CD4-positive, alpha-beta T cell (primary cell): ENCODE results near the gene TMEM106C. TPM values are rescaled to one million over a fixed set of nuclear protein-coding genes. Genes with fewer than 3 reads are reported as not detected.
A peak's percentile ranks its signal among the peaks of the same experiment; 100 is the strongest.

Experiments used
- ATAC-seq: fragments of 200-7000 bp; cut with Tn5 transposase; one replicate; pipeline ENCODE4 v1.10.0; 2022; ENCODE audit warnings: mild to moderate bottlenecking; ENCODE audit not compliant: poor library complexity
- CTCF ChIA-PET: fragments of 350-600 bp; sonication (Branson Sonifier 250); formaldehyde crosslinking; loops from one replicate; lab custom pipeline; 2021; ENCODE audit warnings: antibody characterized with exemption, inconsistent platforms; lab: Charles Lee
- POLR2A ChIA-PET: fragments of 350-600 bp; sonication (Branson Sonifier 250); formaldehyde crosslinking; loops from one replicate; lab custom pipeline; 2021; ENCODE audit warnings: antibody characterized with exemption, inconsistent platforms; lab: Charles Lee
- DNase-seq, 14 experiments: peaks; one replicate each; pipeline ENCODE4 v3.0.0-alpha.2; 2013 to 2020; ENCODE audit warnings: mixed read lengths in 2 of 14
- H3K27ac ChIP-seq, 2 donors: one replicate each; pipeline versions ENCODE4 v1.5.1 to v1.7.0; 2013; ENCODE audit warnings: low read length in 2 of 2, low read depth in 1 of 2, mild to moderate bottlenecking in 1 of 2
- H3K27me3 ChIP-seq, 2 experiments: 1 replicate in 1 of 2; 2 replicates in 1 of 2; pipeline versions ENCODE4 v1.6.1 to v1.7.0; 2013; ENCODE audit warnings: low read length in 2 of 2, control low read depth in 1 of 2, mild to moderate bottlenecking in 1 of 2, moderate library complexity in 1 of 2; ENCODE audit not compliant: insufficient read depth in 2 of 2, control insufficient read depth in 1 of 2
- H3K36me3 ChIP-seq: one replicate; pipeline ENCODE4 v1.6.1; 2013; ENCODE audit warnings: low read length, control low read depth; ENCODE audit not compliant: insufficient read depth
- H3K4me1 ChIP-seq: one replicate; pipeline ENCODE4 v1.6.1; 2013; ENCODE audit warnings: low read length, control low read depth; ENCODE audit not compliant: insufficient read depth
- H3K4me3 ChIP-seq: one replicate; pipeline ENCODE4 v1.5.1; 2013; ENCODE audit warnings: mild to moderate bottlenecking, low read length, moderate library complexity
- H3K9me3 ChIP-seq, 2 experiments: 1 replicate in 1 of 2; 2 replicates in 1 of 2; pipeline versions ENCODE4 v1.6.1 to v1.7.0; 2013; ENCODE audit warnings: low read length in 2 of 2, mild to moderate bottlenecking in 2 of 2, control low read depth in 1 of 2, moderate library complexity in 1 of 2; ENCODE audit not compliant: control insufficient read depth in 1 of 2, insufficient read depth in 1 of 2
- H3K27ac Mint-ChIP-seq: one replicate; pipeline ENCODE4 v1.8.0; 2020; ENCODE audit warnings: mixed read lengths
- H3K27me3 Mint-ChIP-seq: one replicate; pipeline ENCODE4 v1.8.0; 2021; ENCODE audit warnings: mixed read lengths
- H3K36me3 Mint-ChIP-seq: one replicate; pipeline ENCODE4 v1.8.0; 2021; ENCODE audit warnings: low read depth, mixed read lengths
- H3K4me1 Mint-ChIP-seq: one replicate; pipeline ENCODE4 v1.8.0; 2021; ENCODE audit warnings: low read depth, mixed read lengths
- H3K4me3 Mint-ChIP-seq: one replicate; pipeline ENCODE4 v1.8.0; 2020; ENCODE audit warnings: mild to moderate bottlenecking, mixed read lengths
- H3K9me3 Mint-ChIP-seq: one replicate; pipeline ENCODE4 v1.8.0; 2020; ENCODE audit warnings: mixed read lengths
- intact Hi-C, 2 experiments: fragments of 100-400 bp; cut with DNase I in 1 of 2; cut with micrococcal nuclease in 1 of 2; formaldehyde crosslinking; loops; one replicate each; pipeline versions ENCODE4 v1.15.1 to v1.9.0; 2023 to 2025; cut with DNase I, micrococcal nuclease
- total RNA-seq, 174 experiments: library from RNA in 2 of 174; stranded (reverse) in 2 of 174; gene quantifications; one replicate each; pipeline ENCODE4 v1.2.3 and lab custom pipeline; 2021 to 2026
- TF ChIP-seq, protein P1 (sequence below): fragments of 200-600 bp; IDR thresholded peaks from one replicate; pipeline ENCODE4 v1.8.0; 2022; ENCODE audit warnings: antibody characterized with exemption, mild to moderate bottlenecking

The TMEM106C gene
- total RNA-seq, 2 experiments from 2014 or later = 17.4 to 20.3 TPM

DNA sequence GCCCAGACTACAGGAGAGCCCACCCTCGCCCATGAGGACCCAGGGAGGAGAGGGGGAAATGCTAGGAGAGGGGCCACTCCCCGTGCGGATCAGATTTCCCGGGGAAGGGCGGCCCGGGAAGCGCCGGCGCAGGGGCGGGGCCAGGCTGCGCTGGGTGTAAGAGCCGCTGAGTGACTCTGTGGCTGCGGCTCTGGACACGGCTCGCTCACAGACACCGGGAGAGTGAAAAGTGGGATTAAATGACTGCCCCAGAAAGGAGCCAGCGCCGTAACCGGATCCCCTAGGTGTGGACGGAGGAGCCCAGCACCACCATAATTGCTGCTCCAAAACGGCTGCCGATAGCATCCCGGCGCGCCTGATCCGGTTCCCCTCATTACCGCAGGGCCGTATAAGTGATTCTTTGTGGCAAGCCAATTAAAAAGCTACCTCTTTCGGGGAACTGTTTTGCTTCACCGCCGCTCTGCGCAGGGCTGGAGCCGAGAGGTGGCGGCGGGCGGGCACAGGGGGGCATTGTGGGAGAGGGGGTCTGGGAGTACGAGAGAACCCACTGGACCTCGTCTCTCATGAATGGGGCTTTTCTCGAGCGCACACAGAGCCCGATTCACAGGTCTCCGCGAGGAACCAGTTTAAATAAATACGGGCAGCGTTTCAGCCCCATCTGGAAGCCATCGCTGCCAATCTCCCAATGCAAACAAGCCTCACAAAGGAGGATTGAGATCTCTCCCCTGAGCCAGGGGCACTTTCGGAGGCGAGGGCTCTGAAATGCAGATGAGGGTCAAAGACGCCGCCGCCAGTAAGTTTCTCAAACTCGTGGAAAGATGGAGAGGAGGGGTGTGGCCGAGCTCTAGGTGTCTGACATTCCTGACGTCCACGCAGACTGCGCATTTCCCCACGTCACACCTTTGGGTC is 38.4 kb downstream of the TMEM106C start:
- ATAC-seq (peak; percentile 16), DNase-seq (peak in 1 of 14 experiments; percentile 30)
- TF ChIP-seq, protein P1, sequence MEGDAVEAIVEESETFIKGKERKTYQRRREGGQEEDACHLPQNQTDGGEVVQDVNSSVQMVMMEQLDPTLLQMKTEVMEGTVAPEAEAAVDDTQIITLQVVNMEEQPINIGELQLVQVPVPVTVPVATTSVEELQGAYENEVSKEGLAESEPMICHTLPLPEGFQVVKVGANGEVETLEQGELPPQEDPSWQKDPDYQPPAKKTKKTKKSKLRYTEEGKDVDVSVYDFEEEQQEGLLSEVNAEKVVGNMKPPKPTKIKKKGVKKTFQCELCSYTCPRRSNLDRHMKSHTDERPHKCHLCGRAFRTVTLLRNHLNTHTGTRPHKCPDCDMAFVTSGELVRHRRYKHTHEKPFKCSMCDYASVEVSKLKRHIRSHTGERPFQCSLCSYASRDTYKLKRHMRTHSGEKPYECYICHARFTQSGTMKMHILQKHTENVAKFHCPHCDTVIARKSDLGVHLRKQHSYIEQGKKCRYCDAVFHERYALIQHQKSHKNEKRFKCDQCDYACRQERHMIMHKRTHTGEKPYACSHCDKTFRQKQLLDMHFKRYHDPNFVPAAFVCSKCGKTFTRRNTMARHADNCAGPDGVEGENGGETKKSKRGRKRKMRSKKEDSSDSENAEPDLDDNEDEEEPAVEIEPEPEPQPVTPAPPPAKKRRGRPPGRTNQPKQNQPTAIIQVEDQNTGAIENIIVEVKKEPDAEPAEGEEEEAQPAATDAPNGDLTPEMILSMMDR = no peak
- Mint-ChIP-seq H3K4me1 (peaks cover 33% of the 10 kb centered on the region), H3K27me3 (peaks cover 96% of the 10 kb centered on the region), H3K4me3 (peak overlapping the region; percentile 76), H3K27ac (no peak overlapping the region), H3K36me3 (no peaks in the 10 kb centered on the region), H3K9me3 (no peaks in the 10 kb centered on the region)
- H3K36me3 ChIP-seq = no peaks in the 10 kb centered on the region
- peak overlapping the region; percentile 41 for H3K4me3 ChIP-seq
- ChIA-PET POLR2A (interaction anchor here (0.9 to 1.0 kb wide), 3 partner anchors 10 to 103 kb away, joined by 3 to 4 read pairs (median 3); no protein-coding TSS in a partner anchor), CTCF (no interaction called here)
- H3K27ac ChIP-seq = no peak overlapping the region
- H3K4me1 ChIP-seq = peaks cover 44% of the 10 kb centered on the region
- H3K27me3 ChIP-seq = peaks cover 74 to 95% of the 10 kb centered on the region in 2 experiments
- peaks cover 0 to 35% of the 10 kb centered on the region in 2 experiments for H3K9me3 ChIP-seq
- intact Hi-C loops = no loop called here

DNA sequence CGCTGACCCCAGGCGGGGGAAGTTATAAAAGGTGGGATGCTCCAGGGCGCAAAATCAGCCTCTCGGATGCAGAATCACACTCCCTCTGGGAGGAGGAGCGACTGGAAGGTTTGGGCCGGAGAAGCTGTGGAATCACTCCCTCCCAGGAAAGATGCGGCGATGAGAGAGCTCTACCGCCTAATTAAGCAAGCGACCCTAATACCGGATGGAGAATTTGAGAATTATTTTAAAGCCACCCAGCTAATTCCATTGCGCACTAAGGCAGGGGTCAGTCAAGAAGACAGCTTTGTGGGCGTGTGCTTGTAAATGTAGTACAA is 39.0 kb downstream of the TMEM106C start:
- H3K27ac Mint-ChIP-seq = no peak overlapping the region
- peaks cover 96% of the 10 kb centered on the region for H3K27me3 Mint-ChIP-seq
- ATAC-seq (no peak), DNase-seq (no peak)
- Histone ChIP-seq H3K36me3 (no peaks in the 10 kb centered on the region), H3K4me3 (peak overlapping the region; percentile 41), H3K27ac (no peak overlapping the region), H3K27me3 (peaks cover 70 to 91% of the 10 kb centered on the region in 2 experiments), H3K9me3 (peaks cover 0 to 35% of the 10 kb centered on the region in 2 experiments), H3K4me1 (peaks cover 44% of the 10 kb centered on the region)
- TF ChIP-seq, protein P1 = no peak
- H3K36me3 Mint-ChIP-seq = no peaks in the 10 kb centered on the region
- intact Hi-C loops = no loop called here
- POLR2A ChIA-PET = interaction anchor here (0.9 to 1.0 kb wide), 3 partner anchors 10 to 104 kb away, joined by 3 to 4 read pairs (median 3); no protein-coding TSS in a partner anchor
- no peaks in the 10 kb centered on the region for H3K9me3 Mint-ChIP-seq
- H3K4me1 Mint-ChIP-seq = peaks cover 33% of the 10 kb centered on the region
- peak overlapping the region; percentile 74 for H3K4me3 Mint-ChIP-seq
- CTCF ChIA-PET = no interaction called here

GRCh38 chr12:48002773-48003218 is 39.4 kb downstream of the TMEM106C start:
- Mint-ChIP-seq H3K4me3 (peak overlapping the region; percentile 71), H3K36me3 (no peaks in the 10 kb centered on the region), H3K9me3 (no peaks in the 10 kb centered on the region), H3K27ac (no peak overlapping the region), H3K4me1 (peaks cover 33% of the 10 kb centered on the region), H3K27me3 (peaks cover 97% of the 10 kb centered on the region)
- H3K4me3 ChIP-seq = no peak overlapping the region
- ChIA-PET POLR2A (interaction anchor here (1.0 kb wide), 2 partner anchors 11 to 14 kb away, joined by 3 to 4 read pairs; no protein-coding TSS in a partner anchor), CTCF (no interaction called here)
- no peak overlapping the region for H3K27ac ChIP-seq
- peaks cover 66 to 87% of the 10 kb centered on the region in 2 experiments for H3K27me3 ChIP-seq
- H3K9me3 ChIP-seq = peaks cover 0 to 35% of the 10 kb centered on the region in 2 experiments
- DNase-seq (no peak), ATAC-seq (no peak)
- TF ChIP-seq, protein P1 = no peak
- intact Hi-C loops = no loop called here
- H3K4me1 ChIP-seq = peaks cover 44% of the 10 kb centered on the region
- no peaks in the 10 kb centered on the region for H3K36me3 ChIP-seq
